Osteocyte (in vitro differentiated cells): Measurements from ENCODE around the gene BBX. TPM values are rescaled to one million over a fixed set of nuclear protein-coding genes. Genes with fewer than 3 reads are reported as not detected.

Experiments used
- DNase-seq: peaks from one replicate; pipeline ENCODE4 v3.0.0; 2021; ENCODE audit warnings: mixed read lengths; ENCODE audit not compliant: unreplicated experiment; ENCODE audit errors: extremely low spot score
- H3K27ac Mint-ChIP-seq: one replicate; pipeline ENCODE4 v1.8.0; 2021; ENCODE audit warnings: mild to moderate bottlenecking, mixed read lengths; ENCODE audit not compliant: unreplicated experiment
- H3K27me3 Mint-ChIP-seq: one replicate; pipeline ENCODE4 v1.8.0; 2021; ENCODE audit warnings: mixed read lengths; ENCODE audit not compliant: unreplicated experiment
- H3K36me3 Mint-ChIP-seq: one replicate; pipeline ENCODE4 v1.8.0; 2021; ENCODE audit warnings: mixed read lengths; ENCODE audit not compliant: unreplicated experiment
- H3K4me1 Mint-ChIP-seq: one replicate; pipeline ENCODE4 v1.8.0; 2021; ENCODE audit warnings: mixed read lengths; ENCODE audit not compliant: unreplicated experiment
- H3K4me3 Mint-ChIP-seq: one replicate; pipeline ENCODE4 v1.8.0; 2021; ENCODE audit warnings: mild to moderate bottlenecking, moderate library complexity, mixed read lengths; ENCODE audit not compliant: unreplicated experiment
- H3K9me3 Mint-ChIP-seq: one replicate; pipeline ENCODE4 v1.8.0; 2021; ENCODE audit warnings: mixed read lengths; ENCODE audit not compliant: unreplicated experiment
- CTCF ChIP-seq: fragments of 200-600 bp; sonication (generic); IDR thresholded peaks from 2 replicates; pipeline ENCODE4 v1.5.0; 2021; ENCODE audit warnings: antibody characterized with exemption, mild to moderate bottlenecking, moderate library complexity
- total RNA-seq: library from RNA; stranded (reverse); gene quantifications from 2 replicates; pipeline ENCODE4 v1.2.1, GENCODE V29; 2021

The BBX gene
- total RNA-seq, 1 donor from 2014 or later = 92.2 TPM

GRCh38 chr3:107496855-107497254, 25.9 kb upstream of the BBX start:
- Mint-ChIP-seq H3K9me3 (peaks cover under 1% of the 10 kb centered on the region), H3K36me3 (no peaks in the 10 kb centered on the region), H3K4me3 (no peak overlapping the region), H3K27me3 (peaks cover 9% of the 10 kb centered on the region), H3K4me1 (peaks cover 8% of the 10 kb centered on the region), H3K27ac (no peak overlapping the region)
- no peak for DNase-seq
- no peak for TF ChIP-seq CTCF

- Mint-ChIP-seq H3K27me3 (peaks cover 6% of the 10 kb centered on the region), H3K4me3 (no peak overlapping the region), H3K4me1 (peaks cover 8% of the 10 kb centered on the region), H3K36me3 (no peaks in the 10 kb centered on the region), H3K27ac (no peak overlapping the region), H3K9me3 (no peaks in the 10 kb centered on the region)
- DNase-seq = no peak
- TF ChIP-seq CTCF = no peak
Measured at GRCh38 chr3:107498646-107499045, 24.1 kb upstream of the BBX start.

GRCh38 chr3:107506458-107506857, 16.3 kb upstream of the BBX start:
- Mint-ChIP-seq H3K9me3 (no peaks in the 10 kb centered on the region), H3K4me3 (no peak overlapping the region), H3K4me1 (no peaks in the 10 kb centered on the region)

GRCh38 chr3:107508331-107508730, 14.4 kb upstream of the BBX start:
- TF ChIP-seq CTCF = no peak
- H3K36me3 Mint-ChIP-seq = no peaks in the 10 kb centered on the region
- no peak overlapping the region for H3K27ac Mint-ChIP-seq

More at GRCh38 chr3:107506458-107506857, 16.3 kb upstream of the BBX start:
- TF ChIP-seq CTCF = no peak
- no peak for DNase-seq
- H3K27me3 Mint-ChIP-seq = peaks cover 8% of the 10 kb centered on the region
- H3K36me3 Mint-ChIP-seq = no peaks in the 10 kb centered on the region
- no peak overlapping the region for H3K27ac Mint-ChIP-seq

GRCh38 chr3:107512108-107512507, 10.7 kb upstream of the BBX start:
- no peaks in the 10 kb centered on the region for H3K4me1 Mint-ChIP-seq
- H3K36me3 Mint-ChIP-seq = no peaks in the 10 kb centered on the region
- no peak overlapping the region for H3K27ac Mint-ChIP-seq
- H3K27me3 Mint-ChIP-seq = peaks cover 30% of the 10 kb centered on the region
- no peak for DNase-seq
- no peak for TF ChIP-seq CTCF
- no peaks in the 10 kb centered on the region for H3K9me3 Mint-ChIP-seq
- H3K4me3 Mint-ChIP-seq = no peak overlapping the region

More at GRCh38 chr3:107508331-107508730, 14.4 kb upstream of the BBX start:
- Mint-ChIP-seq H3K4me3 (no peak overlapping the region), H3K9me3 (no peaks in the 10 kb centered on the region), H3K27me3 (peaks cover 20% of the 10 kb centered on the region), H3K4me1 (no peaks in the 10 kb centered on the region)
- DNase-seq = no peak
